Measurements from ENCODE around the gene SPO11.

The SPO11 gene

DNA sequence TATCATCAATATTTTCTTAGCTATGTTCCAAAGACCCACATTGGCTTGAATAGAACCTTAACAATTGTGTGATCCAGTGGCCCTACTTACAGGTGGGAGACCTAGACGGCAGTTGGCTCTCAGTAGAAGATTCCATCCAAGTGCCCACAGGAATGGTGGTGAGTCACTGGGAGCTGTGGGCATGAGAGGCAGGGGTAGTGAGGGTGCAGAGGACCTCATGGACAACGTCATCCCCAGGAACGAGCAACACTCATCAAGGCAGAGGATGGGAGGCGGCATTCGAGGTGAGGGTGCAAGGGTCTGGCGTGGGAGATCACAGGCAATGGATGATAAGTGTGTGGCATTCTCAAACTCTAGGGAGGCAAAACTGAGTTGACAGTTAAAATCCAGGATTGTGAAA lies 17.5 kb upstream of the SPO11 start:
- DNase-seq, result no peak

DNA sequence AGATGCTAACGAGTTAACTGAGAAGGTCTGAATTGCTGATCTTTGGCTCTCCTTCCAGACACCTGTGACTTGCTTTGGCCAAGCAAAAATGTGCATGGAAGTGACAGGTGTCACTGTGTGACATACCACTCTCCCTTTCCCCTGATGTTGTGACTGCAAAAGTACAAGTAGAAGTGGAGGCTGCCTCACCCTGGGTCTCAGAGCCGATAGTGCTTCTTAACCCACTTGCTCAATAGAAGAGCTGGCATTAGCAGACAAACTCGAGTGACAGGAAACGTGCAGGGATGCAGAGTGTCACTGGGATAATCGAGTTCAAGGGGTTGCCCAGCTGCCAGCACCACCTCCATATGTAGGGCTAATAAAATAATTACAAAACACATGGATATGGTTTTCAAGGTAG lies 16.4 kb upstream of the SPO11 start:
- no peak for DNase-seq

DNA sequence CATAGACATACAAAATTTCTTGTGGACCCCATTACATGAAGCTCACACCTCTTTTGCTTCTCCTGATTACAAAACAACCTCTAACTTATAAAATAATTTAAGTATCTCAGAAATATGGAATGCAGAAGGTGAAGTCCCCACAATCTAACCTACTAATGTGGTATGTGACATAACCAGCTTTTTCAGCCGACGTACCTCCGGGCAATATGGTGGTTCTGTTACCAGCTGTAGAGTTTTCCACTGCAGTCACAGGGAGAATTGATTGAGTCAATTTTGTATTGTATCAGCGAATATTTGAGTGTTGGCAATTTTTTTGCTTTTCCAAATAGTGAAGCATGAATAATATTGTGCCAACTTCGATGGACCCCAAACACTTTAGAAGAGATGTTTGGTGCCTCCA lies 15.7 kb upstream of the SPO11 start:
- DNase-seq, result no peak

DNA sequence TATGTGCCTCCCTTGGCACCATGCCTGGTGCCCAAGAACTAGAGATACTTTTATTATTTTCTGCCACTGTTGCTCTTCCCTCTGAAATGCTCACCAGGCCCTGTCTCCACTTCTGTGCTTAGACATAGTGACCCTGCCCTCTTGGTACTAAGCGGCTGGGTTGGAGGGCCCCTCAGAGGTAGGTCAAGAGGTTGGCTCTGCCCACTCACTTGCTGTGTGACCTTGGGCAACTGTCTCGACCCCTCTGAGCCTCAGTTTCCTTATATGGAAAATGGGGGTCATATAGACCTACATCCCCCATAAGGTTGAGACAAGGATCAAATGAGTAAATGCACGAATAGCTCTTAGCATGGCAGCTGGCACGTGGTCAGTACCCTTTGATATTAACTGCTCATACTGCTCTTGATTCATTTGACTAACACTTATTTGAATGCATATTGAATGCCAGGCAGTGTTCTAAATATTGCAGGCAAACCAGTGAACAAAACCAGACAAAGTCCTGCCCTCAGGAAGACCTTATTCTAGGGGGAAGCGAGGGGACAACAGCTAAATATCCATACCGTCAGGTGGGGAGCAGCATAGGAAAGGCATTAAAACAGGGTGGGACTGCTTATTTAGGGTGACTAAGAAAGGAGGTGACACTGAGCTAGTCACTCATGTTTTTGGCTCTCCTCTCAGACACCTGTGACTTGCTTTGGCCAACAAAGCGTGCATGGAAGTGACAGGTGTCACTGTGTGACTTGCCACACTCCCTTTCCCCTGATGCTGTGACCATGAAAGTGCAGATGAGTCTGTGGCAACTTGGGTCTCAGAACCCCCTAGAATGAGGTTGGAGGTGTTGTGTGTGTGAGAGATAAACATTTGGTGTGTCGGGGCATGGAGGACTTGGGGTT lies 14.3 kb upstream of the SPO11 start:
- no peak for DNase-seq

DNA sequence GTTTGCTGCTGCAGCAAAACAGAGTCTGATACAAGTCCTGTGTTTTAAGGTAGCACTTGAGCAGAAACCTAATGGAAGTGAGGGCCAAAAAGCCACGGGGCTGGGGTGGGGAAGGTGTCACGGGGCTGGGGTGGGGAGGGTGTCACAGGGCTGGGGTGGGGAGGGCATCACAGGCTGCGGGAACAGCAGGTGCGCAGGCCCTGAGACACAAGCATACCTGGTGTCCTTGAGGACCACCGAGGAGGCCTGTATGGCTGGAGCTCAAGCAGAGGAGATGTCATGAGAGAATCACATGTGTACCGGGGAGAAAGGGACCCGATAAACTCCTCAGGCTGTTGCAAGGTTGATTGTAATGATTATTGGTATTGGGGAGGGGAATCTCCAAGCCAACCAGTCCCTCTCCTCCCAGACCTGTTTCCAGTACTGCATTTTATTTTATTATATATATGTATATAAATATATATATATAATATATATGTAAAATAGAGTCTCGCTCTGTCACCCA lies 13.6 kb upstream of the SPO11 start:
- no peak for DNase-seq

DNA sequence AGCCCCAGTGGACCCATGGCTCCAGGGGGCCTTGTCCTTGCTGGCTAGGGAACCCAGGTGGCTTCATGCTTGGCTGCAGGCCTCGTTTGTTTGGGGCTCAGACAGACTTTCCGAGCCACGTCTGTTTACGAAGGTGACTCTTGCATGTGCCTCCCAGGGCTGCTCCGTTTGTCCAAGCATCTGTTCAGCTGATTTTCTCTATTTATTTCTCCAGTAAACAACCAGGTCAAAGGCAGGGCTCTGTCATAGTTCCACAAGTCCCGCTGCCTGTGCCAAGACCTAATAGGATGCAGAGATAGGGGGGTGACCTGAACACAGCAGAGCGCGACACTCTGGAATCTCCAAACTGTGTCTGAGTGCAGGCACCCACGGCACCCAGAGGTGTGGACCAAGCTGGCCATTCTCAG lies 12.8 kb upstream of the SPO11 start:
- no peak for DNase-seq

DNA sequence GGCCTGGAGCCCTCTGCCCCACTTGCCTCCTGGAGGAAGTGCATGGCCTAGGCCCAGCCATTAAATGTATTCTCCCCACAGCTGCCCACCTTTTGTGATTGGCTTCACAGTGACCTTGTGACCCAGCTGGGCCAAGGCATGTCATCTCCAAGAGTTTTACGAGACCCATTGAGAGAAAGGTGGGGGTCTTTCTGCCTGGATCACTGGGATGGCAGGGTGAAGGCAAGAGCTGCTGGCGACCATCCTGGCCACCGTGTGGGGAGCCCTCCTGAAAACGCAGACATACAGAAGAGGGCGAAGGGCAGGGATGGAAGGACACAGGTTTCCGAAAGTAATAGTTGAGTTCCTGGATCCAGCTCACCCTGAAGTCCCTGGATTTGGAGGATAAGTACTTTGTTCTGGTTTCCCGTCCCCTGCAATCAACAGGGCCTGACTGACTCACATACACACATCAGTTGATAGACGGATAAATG lies 12.3 kb upstream of the SPO11 start:
- no peak for DNase-seq

DNA sequence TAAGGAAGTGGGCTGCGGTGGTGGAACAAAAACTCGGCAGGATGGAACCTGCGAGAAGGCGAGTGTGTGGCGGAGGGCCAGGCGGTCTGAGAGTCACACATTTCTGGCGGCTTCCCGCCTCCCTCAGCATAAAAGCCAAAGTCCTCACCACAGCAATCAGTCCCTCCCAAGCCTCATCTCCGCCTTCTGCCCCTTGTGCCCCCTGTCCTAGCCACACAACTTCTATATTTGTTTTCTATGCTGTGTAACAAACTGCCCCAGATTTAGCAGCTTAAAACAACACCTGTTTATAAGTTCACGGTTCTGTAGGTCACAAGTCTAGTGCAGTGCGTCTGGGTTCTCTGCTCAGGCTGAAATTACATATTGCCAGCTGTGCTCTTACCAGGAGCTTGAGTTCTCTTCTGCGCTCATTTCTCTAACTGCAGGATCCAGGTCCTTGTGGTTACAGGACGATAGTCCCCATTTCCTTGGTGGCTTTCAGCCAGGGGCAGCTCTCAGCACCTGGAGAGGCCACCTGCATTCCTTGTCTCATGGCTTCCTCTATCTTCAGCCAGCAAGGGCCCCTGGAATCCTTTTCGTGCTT lies 11.7 kb upstream of the SPO11 start:
- no peak for DNase-seq

DNA sequence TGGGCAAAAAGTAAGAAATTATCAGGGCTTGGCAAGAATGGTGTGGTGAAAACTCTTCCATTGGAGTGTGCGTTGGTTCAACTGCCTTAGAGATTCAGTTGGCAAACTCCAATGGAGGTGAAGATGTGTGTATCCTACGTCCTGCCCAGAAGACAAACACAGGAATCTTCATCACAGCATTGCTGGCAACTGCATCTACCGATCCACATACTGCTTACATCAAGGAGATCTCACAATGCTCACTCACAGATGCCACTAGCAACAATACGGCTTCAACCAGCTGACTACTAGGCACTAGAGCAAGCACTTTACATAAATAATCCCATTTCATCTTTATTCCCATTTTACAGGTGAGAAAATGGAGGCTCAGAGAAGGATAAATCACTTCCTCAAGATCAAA lies 10.0 kb upstream of the SPO11 start:
- DNase-seq, result no peak

DNA sequence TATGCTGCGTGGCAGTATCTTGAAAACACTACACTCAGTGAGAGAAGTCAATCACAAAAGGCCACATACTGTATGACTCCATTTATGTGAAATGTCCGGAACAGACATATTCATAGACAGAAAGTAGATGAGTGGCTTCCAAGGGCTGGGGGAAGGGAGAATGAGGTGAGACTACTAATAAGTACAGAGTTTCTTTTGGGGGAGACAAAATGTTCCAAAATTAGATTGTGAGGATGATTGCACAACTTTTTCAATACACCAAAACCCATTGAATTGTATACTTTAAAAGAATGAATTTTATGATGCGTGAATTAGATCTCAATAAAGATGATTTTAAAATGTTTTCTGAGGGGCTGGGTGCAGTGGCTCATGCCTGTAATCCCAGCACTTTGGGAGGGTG lies 9.2 kb upstream of the SPO11 start:
- DNase-seq, result no peak

DNA sequence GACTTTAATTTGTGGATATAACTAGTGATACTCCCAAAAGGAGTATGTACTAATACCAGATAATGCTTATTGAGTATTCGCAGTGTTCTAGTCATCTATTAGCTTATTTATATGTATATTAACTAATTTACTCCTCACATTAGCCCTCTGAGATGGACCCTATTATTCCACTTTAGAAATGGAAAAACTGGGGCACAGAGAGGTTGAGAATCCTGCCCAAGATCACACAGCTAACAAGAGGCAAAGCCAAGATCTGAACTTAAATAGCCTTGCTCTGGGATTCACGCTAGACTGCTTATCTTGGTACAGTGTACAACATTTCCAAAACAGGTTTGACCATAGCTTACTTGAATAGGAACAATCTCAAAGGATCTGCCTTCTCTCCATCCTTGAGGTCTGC lies 8.5 kb upstream of the SPO11 start:
- no peak for DNase-seq

DNA sequence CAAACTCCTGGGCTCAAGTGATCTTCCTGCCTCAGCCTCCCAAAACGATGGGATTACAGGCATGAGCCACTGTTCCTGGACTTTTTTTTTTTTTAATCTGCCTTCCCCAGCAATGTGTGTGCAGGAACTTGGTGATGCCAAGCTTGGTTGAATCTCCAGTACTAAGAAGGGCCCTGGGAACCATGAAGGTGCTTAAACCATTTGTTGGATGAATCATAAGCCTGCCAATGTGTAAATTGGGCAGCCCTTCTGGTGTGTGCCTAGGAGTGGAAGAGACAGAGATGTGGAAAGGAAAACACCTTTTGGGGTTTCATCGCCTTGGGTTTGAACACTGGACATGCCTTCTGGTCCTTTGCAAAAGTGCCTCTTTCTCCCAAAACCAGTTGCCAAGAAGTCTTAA lies 7.1 kb upstream of the SPO11 start:
- DNase-seq, result no peak

DNA sequence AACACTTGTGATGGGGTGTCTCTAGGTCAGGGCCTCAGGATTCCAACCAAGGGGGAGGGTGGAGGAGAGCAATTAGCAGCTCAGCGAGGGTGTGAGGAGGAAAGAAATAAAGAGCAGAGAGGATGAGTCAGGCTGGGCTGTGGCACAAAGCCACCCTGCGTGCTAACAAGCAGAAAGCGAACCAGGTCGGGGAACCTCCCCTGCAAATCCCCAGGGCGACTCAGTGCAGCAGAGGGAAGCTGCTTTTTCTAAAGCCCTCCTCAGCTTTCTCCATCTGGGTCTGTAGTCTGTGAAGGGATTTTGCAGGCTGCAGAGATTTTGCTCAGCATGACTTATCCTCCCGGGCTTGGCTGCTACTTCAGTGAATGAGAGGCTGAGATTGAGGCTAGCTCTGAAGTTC lies 6.6 kb upstream of the SPO11 start:
- DNase-seq, result no peak

DNA sequence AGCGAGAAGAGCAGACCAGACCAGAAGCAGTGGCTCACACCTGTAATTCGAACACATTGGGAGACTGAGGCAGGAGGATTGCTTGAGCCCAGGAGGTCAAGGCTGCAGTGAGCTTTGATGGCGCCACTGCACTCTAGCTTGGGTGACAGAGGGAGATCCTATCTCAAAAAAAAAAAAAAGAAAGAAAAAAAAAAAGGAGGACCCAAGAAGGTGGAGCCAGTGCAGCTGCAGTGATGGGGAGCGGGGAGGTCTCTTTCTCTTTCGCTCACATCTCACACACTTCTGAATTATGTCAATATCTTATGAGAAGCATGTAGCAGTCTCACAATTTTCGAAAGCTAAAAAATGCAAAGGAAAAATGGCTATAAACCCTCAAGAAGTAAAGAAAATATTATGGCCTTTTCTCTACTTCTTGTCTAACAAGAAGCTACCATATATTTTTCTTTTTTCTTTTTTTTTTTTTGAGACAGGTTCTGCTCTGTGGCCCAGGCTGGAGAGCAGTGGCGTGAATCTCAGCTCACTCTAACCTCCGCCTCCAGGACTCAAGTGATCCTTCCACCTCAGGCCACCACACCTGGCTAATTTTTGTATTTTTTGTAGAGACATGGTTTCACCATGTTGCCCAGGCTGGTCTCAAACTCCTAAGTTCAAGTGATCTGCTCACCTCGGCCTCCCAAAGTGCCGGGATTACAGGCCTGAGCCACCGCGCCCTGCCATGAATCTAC lies 3.8 kb upstream of the SPO11 start:
- DNase-seq, result no peak

DNA sequence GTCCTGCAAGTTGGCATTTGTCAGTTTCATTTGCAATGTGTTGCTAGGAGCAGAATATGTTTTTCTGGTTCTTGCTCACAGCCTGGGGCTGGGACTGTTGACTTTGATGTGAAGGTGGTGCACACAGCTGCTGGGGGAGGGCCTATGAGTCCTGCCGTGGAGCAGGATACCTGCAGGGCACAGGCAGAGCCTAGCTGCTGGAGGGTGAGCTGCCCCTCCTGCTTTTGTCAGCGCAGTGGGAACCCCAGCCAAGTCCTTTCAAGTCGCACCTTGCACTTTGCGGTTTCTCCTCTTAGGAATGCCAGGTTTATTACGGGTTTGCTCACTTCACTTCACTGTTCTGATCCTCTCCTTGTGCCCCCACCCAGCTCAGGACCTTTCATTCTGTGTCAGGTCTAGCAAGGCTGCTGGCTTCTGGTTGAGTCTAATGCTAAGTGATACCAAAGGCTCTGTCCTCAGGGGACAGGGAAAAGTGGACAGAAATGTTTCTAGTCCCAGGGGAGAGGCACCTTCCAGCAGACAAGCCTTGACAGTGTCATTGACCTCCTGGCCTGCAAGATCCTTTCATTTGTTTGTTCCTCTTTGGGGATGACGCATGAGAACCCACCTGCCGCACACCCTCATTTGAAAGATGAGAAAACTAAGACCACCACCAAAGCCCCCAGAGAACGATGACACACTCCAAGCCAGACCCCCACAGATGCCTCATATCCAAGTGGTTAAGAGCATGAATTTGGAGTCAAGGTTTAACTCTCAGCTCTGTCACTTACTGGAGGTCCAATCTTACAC lies 2.7 kb upstream of the SPO11 start:
- peak; percentile 36 for DNase-seq

DNA sequence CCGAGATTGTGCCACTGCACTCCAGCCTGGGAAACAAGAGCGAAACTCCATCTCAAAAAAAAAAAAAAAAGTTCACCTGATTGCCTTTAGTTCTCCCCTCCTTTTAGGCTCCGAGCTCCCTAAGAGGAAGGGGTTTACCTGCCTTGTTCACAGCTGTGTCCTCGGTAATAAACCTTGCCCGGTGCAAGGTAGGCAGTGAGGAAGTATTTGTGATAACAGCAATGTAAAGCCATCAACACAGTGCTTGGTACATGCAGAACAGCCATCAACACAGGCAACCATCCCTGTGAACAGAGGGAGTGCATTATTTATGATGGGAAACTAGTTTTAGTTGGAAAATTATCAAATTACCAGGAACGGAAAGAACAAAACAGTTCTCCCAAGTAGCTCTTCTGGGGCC lies 1.8 kb upstream of the SPO11 start:
- DNase-seq, result no peak

DNA sequence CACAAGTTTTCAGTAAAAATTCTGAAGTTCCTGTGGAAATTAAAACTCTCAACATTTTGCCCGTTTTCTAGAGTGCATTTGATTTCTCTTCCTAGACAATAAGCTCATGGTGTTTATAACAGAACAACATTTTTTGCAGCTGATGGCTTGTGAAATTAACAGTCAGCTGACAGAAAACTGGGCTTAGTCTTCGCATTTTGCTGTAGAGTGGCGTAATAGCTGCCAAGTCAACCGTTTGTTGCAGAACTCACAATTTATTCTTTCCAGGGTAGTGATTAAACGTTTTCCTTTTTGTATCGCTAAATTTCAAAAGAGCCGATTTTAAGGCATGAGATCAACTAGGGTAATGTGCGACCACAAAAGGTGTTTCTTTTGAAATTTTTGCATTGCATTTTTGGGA lies 1.4 kb downstream of the SPO11 start:
- DNase-seq, result no peak

DNA sequence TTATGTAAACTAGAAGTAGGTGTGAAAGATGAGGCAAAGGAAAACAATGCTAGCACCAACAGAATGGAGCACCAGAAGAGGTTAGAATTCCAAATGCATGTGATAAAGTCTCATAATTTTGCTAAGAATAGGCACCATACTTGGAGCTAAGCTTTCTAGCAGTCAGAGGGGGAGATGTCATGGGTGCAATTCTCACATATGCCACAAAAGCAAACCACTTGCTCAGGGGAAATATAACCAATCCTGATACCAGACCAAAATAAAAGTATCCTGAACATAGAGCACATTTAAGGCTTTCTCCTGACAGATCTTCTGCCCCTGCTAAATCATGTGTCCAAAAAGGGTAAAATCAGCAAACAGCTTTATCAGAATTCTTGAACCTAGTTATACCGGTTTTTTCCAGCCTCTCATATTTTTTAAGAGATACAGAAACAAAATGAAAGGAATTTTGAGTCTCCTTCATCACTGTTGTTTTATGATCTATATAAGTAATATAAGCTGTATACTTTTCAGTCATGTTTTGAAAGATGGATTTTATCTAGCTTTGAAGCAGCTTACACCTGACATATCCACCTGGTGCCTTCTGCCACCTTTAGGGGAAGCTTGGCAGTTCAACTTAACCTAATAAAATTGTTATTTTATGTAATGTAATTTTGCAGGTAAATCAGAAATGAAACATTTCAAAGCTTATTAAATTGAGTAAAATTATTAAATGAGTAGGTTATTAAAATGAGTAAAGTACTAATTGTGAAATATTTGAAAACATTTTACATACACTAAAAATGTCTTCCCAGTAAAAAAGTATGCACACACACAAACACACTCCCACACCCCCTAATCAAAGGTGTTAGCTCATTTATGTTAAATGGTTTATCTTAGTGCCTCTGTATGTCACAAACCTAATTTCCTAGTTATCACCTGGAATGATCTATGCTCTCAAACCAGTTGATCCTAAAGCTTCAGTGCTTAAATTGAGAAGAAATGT lies 2.8 kb downstream of the SPO11 start:
- no peak for DNase-seq

DNA sequence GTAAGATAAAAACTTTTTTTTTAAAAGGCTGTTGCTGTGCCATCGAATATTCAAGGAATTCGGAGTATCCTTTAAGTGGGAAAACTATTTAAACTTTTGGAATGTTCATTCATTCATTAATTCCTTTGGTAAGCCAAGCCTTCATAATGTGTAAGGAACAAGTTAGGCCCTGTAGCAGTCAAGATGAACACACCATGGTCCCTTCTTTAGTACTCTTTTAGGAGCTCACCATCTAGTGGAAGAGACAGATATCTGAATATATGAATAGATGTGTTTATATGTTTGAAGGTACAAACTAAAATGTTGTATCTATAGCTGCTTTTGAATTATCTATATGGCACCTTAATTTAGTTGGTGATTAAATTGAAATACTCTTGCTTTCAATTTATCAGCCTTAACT lies 5.8 kb downstream of the SPO11 start:
- no peak for DNase-seq

DNA sequence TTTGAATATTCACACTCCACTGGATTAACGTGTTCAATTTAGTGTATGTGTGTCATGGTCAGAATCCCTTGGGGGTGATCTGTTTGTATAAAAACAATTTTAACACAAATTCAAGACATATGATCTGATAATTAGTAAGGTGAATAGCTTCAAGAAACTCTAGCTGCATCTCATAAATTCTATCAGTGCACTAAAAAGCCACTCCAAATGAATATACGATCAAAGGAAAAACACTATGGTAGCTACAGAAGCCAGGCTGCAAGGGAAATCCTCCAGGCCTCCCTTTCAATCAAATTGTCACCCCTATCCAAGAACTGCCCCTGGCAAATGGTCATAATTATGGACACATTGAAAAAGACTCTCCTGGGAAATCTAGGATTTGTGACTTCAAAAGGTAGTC lies 12.1 kb downstream of the SPO11 start:
- DNase-seq, result no peak

DNA sequence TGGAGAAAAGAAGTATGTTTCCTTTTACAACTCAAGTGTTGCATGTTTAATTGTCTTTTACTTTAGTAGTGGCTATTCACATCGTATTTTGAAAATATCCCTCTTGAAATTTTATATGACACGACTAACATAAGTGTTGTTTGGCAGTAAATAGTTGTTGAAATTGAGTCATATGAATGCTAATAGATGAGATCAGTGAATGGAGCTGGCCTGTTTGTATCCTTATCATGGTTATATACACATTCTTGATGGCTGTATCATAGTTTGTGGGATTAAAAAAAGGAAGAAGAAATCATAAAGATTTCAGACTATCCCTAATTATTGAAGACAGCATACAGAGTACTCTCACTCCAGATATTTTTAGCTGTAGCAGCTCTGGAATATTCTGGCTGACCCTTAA lies 13.2 kb downstream of the SPO11 start:
- DNase-seq, result no peak

DNA sequence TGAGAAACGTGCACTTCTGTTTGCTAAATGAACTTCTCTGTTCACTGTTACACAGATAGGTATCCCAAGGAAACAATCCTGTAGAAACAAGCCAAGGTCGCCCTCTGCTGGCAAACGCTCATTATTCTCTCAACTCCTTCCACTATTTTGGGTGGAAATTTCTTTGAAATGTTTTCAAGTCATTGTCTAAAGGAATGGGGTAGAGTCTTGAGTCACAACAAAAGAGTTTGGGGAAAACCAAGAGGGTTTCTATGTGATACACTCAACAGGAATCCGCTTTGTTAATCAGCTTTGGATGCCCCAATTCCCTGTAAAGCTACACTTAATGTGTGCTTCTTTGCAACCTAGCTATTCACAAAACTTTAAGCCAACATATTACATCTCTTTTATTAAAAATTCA lies 16.9 kb downstream of the SPO11 start:
- DNase-seq, result peak; percentile 8
